Heart left ventricle (tissue), 13 donors: ENCODE measurements around the gene FAM228B.

Experiments
- CTCF ChIP-seq, 12 donors: fragments of 200-600 bp; sonication (generic) in 4 of 12; IDR thresholded peaks; one replicate each; pipeline versions ENCODE4 v1.5.0 to v1.8.0; 2018 to 2022; ENCODE audit warnings: antibody characterized with exemption in 12 of 12, mild to moderate bottlenecking in 5 of 12
- POLR2A ChIP-seq, 2 donors: fragments of 450-650 bp; IDR thresholded peaks; one replicate each; pipeline ENCODE4 v1.6.1; 2017; ENCODE audit warnings: antibody characterized with exemption in 2 of 2, mild to moderate bottlenecking in 2 of 2, moderate library complexity in 2 of 2
- donor health status: ischemic (EF 13 %, LVEDD 7.1; RV severe dilation, severe dysfunction).
- donor health status: DM: no; HTN: yes; CAD: no.
- donor health status: DM: no; HTN: no; CAD: no.
- donor health status: ischemic (EF 25% LVEDD 6.9; RV normal size, moderate dysfunction).
- donor health status: ischemic (EF 25% LVEDD 5.7; RV mildly dilated, moderate dysfunction).
- donor health status: ischemic (EF 35%, LVEDD 5.7; RV mildly dilated, moderate dysfunction).
- donor health status: nonischemic (EF 11% LVEDD 7.7; RV severe dilation, severe dysfunction).
- donor health status: DM: yes; HTN: yes; CAD: no.
- donor health status: PGD.
- donor health status: ischemic (EF 29% LVEDD 5.4; RV normal size, mild dysfunction).
- donor health status: nonischemic (EF 23%, LVEDD 6.1; RV moderate dilation, normal function).

GRCh38 chr2:24077879-24078278 is 45.4 kb upstream of the FAM228B start:
- TF ChIP-seq CTCF (IDR thresholded peaks at IDR 0.05), result no peak
- no peak for TF ChIP-seq POLR2A (IDR thresholded peaks at IDR 0.05)
